Adrenal gland (tissue), 5 donors: ENCODE measurements around the gene GHR.

Experiments used
- CTCF ChIP-seq, 6 experiments: fragments of 450-650 bp in 4 of 6; fragments of 200-600 bp in 2 of 6; sonication (generic) in 1 of 6; IDR thresholded peaks; 1 replicate in 5 of 6; 2 replicates in 1 of 6; pipeline versions ENCODE4 v1.5.1 to v1.8.0; 2016 to 2021; ENCODE audit warnings: antibody characterized with exemption in 6 of 6, mild to moderate bottlenecking in 2 of 6, moderate library complexity in 1 of 6
- POLR2A ChIP-seq, 2 donors: fragments of 450-650 bp; IDR thresholded peaks; one replicate each; pipeline ENCODE4 v1.6.1; 2017; ENCODE audit warnings: antibody characterized with exemption in 2 of 2, mild to moderate bottlenecking in 2 of 2, moderate library complexity in 1 of 2
- donor health status: DM: no; HTN: no; CAD: no.

GRCh38 chr5:42665857-42666256 is 242.6 kb downstream of the GHR start:
- TF ChIP-seq POLR2A (IDR thresholded peaks at IDR 0.05): no peak
- no peak for TF ChIP-seq CTCF (IDR thresholded peaks at IDR 0.05)
